Endothelial cell of umbilical vein (primary cell): ENCODE data around the gene INTS7. TPM values are rescaled to one million over a fixed set of nuclear protein-coding genes. Genes with fewer than 3 reads are reported as not detected.

Experiments
- BruUV-seq: library from RNA; stranded (reverse); fragments of 400-500 nt; replicated peaks from 2 replicates; lab custom pipeline; 2021; lab: Mats Ljungman, UMichigan
- CTCF ChIA-PET: fragments of 300-600, 350-600 bp; sonication (Branson Sonifier 250); formaldehyde crosslinking; loops from one replicate; lab custom pipeline; 2021; ENCODE audit warnings: antibody characterized with exemption, inconsistent platforms; lab: Charles Lee
- POLR2A ChIA-PET: fragments of 300-600, 350-600 bp; sonication (Branson Sonifier 250); formaldehyde crosslinking; loops from one replicate; lab custom pipeline; 2021; ENCODE audit warnings: antibody characterized with exemption, inconsistent platforms; lab: Charles Lee
- DNase-seq: peaks from one replicate; pipeline ENCODE4 v3.0.0-alpha.2; 2011; ENCODE audit warnings: low read depth, low spot score
- FAIRE-seq: peaks from 2 replicates; lab custom pipeline; 2011; peaks lifted over from hg19 to GRCh38; lab: Jason Lieb, UNC
- H2AFZ ChIP-seq: 2 replicates; pipeline ENCODE4 v1.6.0; 2012; ENCODE audit warnings: low read depth, low read length, control low read depth, inconsistent platforms
- H3K27ac ChIP-seq: 2 replicates; pipeline ENCODE4 v1.5.1; 2011; ENCODE audit warnings: low read depth, mild to moderate bottlenecking, control low read depth, low read length, moderate library complexity; ENCODE audit not compliant: insufficient read depth
- H3K27me3 ChIP-seq, 2 experiments: 2 replicates each; pipeline versions ENCODE4 v1.6.0 to v1.6.1; 2011; ENCODE audit warnings: low read length in 2 of 2, mixed read lengths in 1 of 2; ENCODE audit not compliant: control insufficient read depth in 2 of 2, insufficient read depth in 2 of 2
- H3K36me3 ChIP-seq, 2 experiments: 2 replicates in 1 of 2; 3 replicates in 1 of 2; pipeline ENCODE4 v1.5.1; 2011; ENCODE audit warnings: low read length in 2 of 2, mild to moderate bottlenecking in 1 of 2, moderate library complexity in 1 of 2; ENCODE audit not compliant: control insufficient read depth in 2 of 2, insufficient read depth in 2 of 2; ENCODE audit errors: extremely low read depth in 1 of 2
- H3K4me1 ChIP-seq: 3 replicates; pipeline ENCODE4 v1.5.1; 2011; ENCODE audit warnings: mild to moderate bottlenecking, low read length; ENCODE audit not compliant: control insufficient read depth, insufficient read depth; ENCODE audit errors: extremely low read depth
- H3K4me2 ChIP-seq: 2 replicates; pipeline ENCODE4 v1.6.1; 2011; ENCODE audit warnings: low read length, control low read depth, mixed read lengths; ENCODE audit not compliant: insufficient read depth
- H3K4me3 ChIP-seq, 3 experiments: fragments of 200-600 bp in 1 of 3; sonication (generic), shearing (Covaris generic) in 1 of 3; replicated peaks in 1 of 3; 2 replicates each; pipeline ENCODE4 v1.5.1; 2011 to 2016; ENCODE audit warnings: control low read depth in 3 of 3, low read length in 3 of 3, mild to moderate bottlenecking in 2 of 3, inconsistent platforms in 1 of 3, low read depth in 1 of 3, moderate library complexity in 1 of 3; ENCODE audit not compliant: insufficient read depth in 1 of 3
- H3K79me2 ChIP-seq: 2 replicates; pipeline ENCODE4 v1.6.0; 2012; ENCODE audit warnings: low read length, inconsistent platforms; ENCODE audit not compliant: control insufficient read depth, insufficient read depth
- H3K9ac ChIP-seq: replicated peaks from 2 replicates; pipeline ENCODE3; 2011; ENCODE audit warnings: low read length, control low read depth; ENCODE audit not compliant: insufficient read depth; ENCODE audit errors: extremely low read depth
- H3K9me1 ChIP-seq: replicated peaks from 3 replicates; pipeline ENCODE4 v1.6.0; 2011; ENCODE audit warnings: mild to moderate bottlenecking, low read length; ENCODE audit not compliant: control insufficient read depth, insufficient read depth; ENCODE audit errors: extremely low read depth
- H3K9me3 ChIP-seq: replicated peaks from 2 replicates; pipeline ENCODE4 v1.5.1; 2012; ENCODE audit warnings: low read length, inconsistent platforms; ENCODE audit not compliant: control insufficient read depth, insufficient read depth
- H4K20me1 ChIP-seq: replicated peaks from 2 replicates; pipeline ENCODE3; 2011; ENCODE audit warnings: mild to moderate bottlenecking, low read length; ENCODE audit not compliant: control insufficient read depth, insufficient read depth; ENCODE audit errors: extremely low read depth
- CTCF ChIP-seq, 2 donors: IDR thresholded peaks; 1 replicate in 1 of 2; 2 replicates in 1 of 2; pipeline ENCODE4 v1.5.1; 2011; ENCODE audit warnings: low read length in 2 of 2, mild to moderate bottlenecking in 2 of 2, moderate library complexity in 2 of 2, control low read depth in 1 of 2, inconsistent platforms in 1 of 2, low read depth in 1 of 2; ENCODE audit not compliant: insufficient read depth in 1 of 2; ENCODE audit errors: extremely low read depth in 1 of 2
- EZH2 ChIP-seq: IDR thresholded peaks from 2 replicates; pipeline ENCODE4 v1.6.1; 2012; ENCODE audit warnings: borderline replicate concordance, low read depth, mild to moderate bottlenecking, moderate library complexity, low read length, inconsistent platforms; ENCODE audit not compliant: severe bottlenecking
- FOS ChIP-seq: IDR thresholded peaks from 2 replicates; pipeline ENCODE4 v1.6.1; 2011; ENCODE audit warnings: mild to moderate bottlenecking, low read length, moderate library complexity, borderline replicate concordance; ENCODE audit not compliant: insufficient read depth
- GATA2 ChIP-seq: IDR thresholded peaks from 2 replicates; pipeline ENCODE4 v1.7.0; 2011; ENCODE audit warnings: low read depth, mild to moderate bottlenecking, moderate library complexity, mixed read lengths, low read length; ENCODE audit not compliant: insufficient read length, insufficient read depth
- JUN ChIP-seq: IDR thresholded peaks from 2 replicates; pipeline ENCODE4 v1.6.1; 2011; ENCODE audit warnings: borderline replicate concordance, low read depth; ENCODE audit not compliant: insufficient read length, insufficient read depth
- MYC ChIP-seq: IDR thresholded peaks from one replicate; pipeline ENCODE4 v1.6.1; 2011; ENCODE audit warnings: mild to moderate bottlenecking, low read depth, low read length
- POLR2A ChIP-seq: IDR thresholded peaks from 2 replicates; pipeline ENCODE4 v1.6.1; 2012; ENCODE audit warnings: low read depth, mild to moderate bottlenecking, control low read depth, low read length
- POLR2AphosphoS5 ChIP-seq: IDR thresholded peaks from 2 replicates; pipeline ENCODE4 v1.6.1; 2012; ENCODE audit warnings: low read depth, mild to moderate bottlenecking, control low read depth, low read length, moderate library complexity; ENCODE audit not compliant: insufficient read depth
- dilution Hi-C: fragments of 300-500 bp; cut with MboI; formaldehyde crosslinking; loops from one replicate; pipeline ENCODE4 v1.15.0; 2019; ENCODE audit warnings: low sequenced_read_pairs; ENCODE audit not compliant: extremely low pct_ligation_motif_present
- intact Hi-C: fragments of 100-400 bp; cut with micrococcal nuclease; formaldehyde crosslinking; loops from one replicate; pipeline ENCODE4 v1.10.0; 2022
- polyA plus RNA-seq, 4 experiments: library from polyadenylated mRNA; depleted of rRNA in 3 of 4; stranded (reverse) in 3 of 4; unstranded in 1 of 4; fragments of >200 nt; gene quantifications; 2 replicates each; pipeline versions ENCODE4 v1.2.1 to v1.2.3, GENCODE V29; 2011 to 2012; ENCODE audit warnings: missing spikeins in 1 of 4
- total RNA-seq: library from RNA; stranded (reverse); gene quantifications from 2 replicates; pipeline ENCODE4 v1.2.3, GENCODE V29; 2021
- TF ChIP-seq, protein P1 (sequence below): IDR thresholded peaks from 2 replicates; pipeline ENCODE4 v1.6.1; 2011; ENCODE audit not compliant: insufficient read depth, insufficient read length

Gene INTS7
- total and polyA plus RNA-seq, 2 donors (not counting 3 experiments of a cell fraction or from before 2014, with no cell fraction given) = 9.1 to 18.1 TPM

DNA sequence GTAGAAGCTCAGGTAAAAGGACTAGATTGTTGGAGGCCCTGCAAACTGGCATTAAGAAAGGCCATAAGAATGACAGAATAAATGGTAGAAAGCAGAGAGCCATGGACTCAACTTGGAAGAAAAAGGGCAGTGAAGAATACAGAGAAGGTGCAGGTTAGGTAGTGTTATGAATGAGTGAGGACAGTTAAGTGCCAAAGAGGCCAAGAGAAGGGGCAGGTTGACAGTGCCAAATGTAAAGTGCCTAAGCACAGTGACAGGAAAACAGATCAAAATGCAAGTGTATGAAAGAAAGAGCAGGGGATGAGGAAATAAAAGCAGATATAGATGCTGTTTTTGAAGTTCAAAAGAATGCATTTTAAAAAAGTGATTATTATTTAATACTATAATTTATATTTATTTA is 43.7 kb downstream of the INTS7 start:
- TF ChIP-seq FOS (no peak), CTCF (IDR thresholded peaks at IDR 0.05; ENCODE audit: extremely low read depth in 1 of 2, insufficient read depth in 1 of 2, low read depth in 1 of 2, low read length in 2 of 2) (no peak), MYC (no peak), POLR2A (no peak), POLR2AphosphoS5 (no peak), GATA2 (no peak), JUN (no peak), EZH2 (no peak)
- TF ChIP-seq, protein P1, sequence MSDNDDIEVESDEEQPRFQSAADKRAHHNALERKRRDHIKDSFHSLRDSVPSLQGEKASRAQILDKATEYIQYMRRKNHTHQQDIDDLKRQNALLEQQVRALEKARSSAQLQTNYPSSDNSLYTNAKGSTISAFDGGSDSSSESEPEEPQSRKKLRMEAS = no peak
- no peaks in the 10 kb centered on the region for H3K9me3 ChIP-seq
- no peak overlapping the region for H3K27ac ChIP-seq
- ChIA-PET POLR2A (no interaction called here), CTCF (no interaction called here)
- BruUV-seq = no TSS peak
- no peak overlapping the region for H3K4me2 ChIP-seq
- intact Hi-C loops = no loop called here
- H3K79me2 ChIP-seq = no peaks in the 10 kb centered on the region
- DNase-seq (no peak), FAIRE-seq (no peak)
- no peaks in the 10 kb centered on the region for H3K36me3 ChIP-seq
- H3K9ac ChIP-seq = no peak overlapping the region
- no peaks in the 10 kb centered on the region for H3K27me3 ChIP-seq
- no peak overlapping the region for H3K4me3 ChIP-seq
- dilution Hi-C loops = no loop called here
- H3K4me1 ChIP-seq = no peaks in the 10 kb centered on the region
- H4K20me1 ChIP-seq = no peaks in the 10 kb centered on the region
- no peak overlapping the region for H2AFZ ChIP-seq
- peaks cover 2% of the 10 kb centered on the region for H3K9me1 ChIP-seq
